HUES6 (cell line): ENCODE measurements around the gene CASP14.
"Not testable (repeated sequence)": the region's sequence is repeated elsewhere in the genome, so short reads cannot be mapped to it uniquely, and the experiment has no call there.

Source experiments
- H3K27ac ChIP-seq: 2 replicates; pipeline ENCODE4 v1.7.0; 2013; ENCODE audit warnings: low read depth, mild to moderate bottlenecking, low read length, inconsistent platforms
- H3K27me3 ChIP-seq: 2 replicates; pipeline ENCODE4 v1.6.1; 2013; ENCODE audit warnings: low read length; ENCODE audit not compliant: control insufficient read depth, insufficient read depth
- H3K36me3 ChIP-seq: 2 replicates; pipeline ENCODE4 v1.6.1; 2013; ENCODE audit warnings: low read length; ENCODE audit not compliant: control insufficient read depth, insufficient read depth
- H3K4me1 ChIP-seq: 2 replicates; pipeline ENCODE4 v1.6.1; 2013; ENCODE audit warnings: low read length; ENCODE audit not compliant: control insufficient read depth, insufficient read depth
- H3K4me3 ChIP-seq: 2 replicates; pipeline ENCODE4 v1.5.1; 2013; ENCODE audit warnings: low read depth, low read length
- H3K9ac ChIP-seq: one replicate; pipeline ENCODE4 v1.6.1; 2013; ENCODE audit warnings: mild to moderate bottlenecking, low read length
- H3K9me3 ChIP-seq: 2 replicates; pipeline ENCODE4 v1.6.1; 2013; ENCODE audit warnings: low read depth, low read length; ENCODE audit not compliant: control insufficient read depth, insufficient read depth

The CASP14 gene, protein sequence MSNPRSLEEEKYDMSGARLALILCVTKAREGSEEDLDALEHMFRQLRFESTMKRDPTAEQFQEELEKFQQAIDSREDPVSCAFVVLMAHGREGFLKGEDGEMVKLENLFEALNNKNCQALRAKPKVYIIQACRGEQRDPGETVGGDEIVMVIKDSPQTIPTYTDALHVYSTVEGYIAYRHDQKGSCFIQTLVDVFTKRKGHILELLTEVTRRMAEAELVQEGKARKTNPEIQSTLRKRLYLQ

DNA sequence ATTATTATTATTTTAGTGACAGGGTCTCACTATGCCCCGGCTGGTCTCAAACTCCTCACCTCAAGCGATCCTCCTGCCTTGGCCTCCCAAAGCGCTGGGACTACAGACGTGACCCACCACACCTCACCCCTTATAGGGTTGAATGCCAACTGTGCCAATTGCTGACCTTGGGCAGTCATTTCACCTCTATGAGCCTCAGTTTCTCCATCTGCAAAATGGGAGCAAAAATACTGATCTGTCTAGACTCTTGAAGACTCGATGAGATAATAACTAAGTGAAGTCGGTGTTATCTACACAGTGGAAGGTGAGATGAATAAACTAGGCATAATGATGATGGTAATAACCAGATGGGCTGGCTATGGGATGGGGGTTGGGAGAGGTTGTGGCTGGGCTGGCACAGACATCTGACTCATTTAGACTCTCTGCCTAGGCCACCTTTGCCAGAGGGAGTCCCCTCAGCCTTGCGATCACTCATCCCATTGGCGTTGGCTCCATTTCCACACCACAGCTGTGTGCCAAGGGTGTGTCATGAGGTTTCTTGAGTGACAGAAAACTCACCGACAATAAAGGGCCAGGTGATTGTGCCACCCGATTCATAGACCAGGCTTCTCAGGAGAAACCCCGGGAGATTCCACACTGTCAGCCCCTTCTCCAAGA, at the start of gene CASP14:
Gene CASP14 (plus strand): TSS at position 596 of the 657 bp plus-strand sequence. CDS start 2,772 bp downstream, outside the sequence.
- Histone ChIP-seq H3K4me1 (no peaks in the 10 kb centered on the region), H3K36me3 (no peaks in the 10 kb centered on the region), H3K27me3 (peaks cover 34% of the 10 kb centered on the region; the same call in 1 of the 2 replicates), H3K27ac (no peak within 1 kb of the TSS), H3K9ac (no peak within 1 kb of the TSS), H3K9me3 (peaks cover 2% of the 10 kb centered on the region), H3K4me3 (no peak within 1 kb of the TSS)

DNA sequence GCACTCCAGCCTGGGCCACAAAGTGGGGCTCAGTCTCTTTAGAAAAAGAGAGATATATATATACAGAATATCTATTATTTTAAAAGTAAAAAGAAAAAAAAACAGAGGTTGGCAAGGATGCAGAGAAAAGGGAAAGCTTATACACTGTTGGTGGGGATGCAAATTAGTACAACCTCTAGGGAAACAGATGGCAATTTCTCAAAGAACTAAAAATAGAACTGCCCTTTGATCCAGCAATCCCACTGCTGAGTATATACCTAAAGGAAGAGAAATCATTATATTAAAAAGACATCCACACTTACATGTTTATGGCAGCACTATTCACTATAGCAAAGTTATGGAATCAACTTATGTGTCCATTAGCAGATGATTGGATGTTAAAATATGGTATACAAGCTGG, 41.0 kb upstream of the CASP14 start:
- Histone ChIP-seq H3K9me3 (no peaks in the 10 kb centered on the region), H3K4me1 (peaks cover 7% of the 10 kb centered on the region; the same call in 1 of the 2 replicates), H3K27ac (no peak overlapping the region), H3K36me3 (no peaks in the 10 kb centered on the region), H3K9ac (no peak overlapping the region), H3K27me3 (peaks cover 67% of the 10 kb centered on the region), H3K4me3 (no peak overlapping the region)

DNA sequence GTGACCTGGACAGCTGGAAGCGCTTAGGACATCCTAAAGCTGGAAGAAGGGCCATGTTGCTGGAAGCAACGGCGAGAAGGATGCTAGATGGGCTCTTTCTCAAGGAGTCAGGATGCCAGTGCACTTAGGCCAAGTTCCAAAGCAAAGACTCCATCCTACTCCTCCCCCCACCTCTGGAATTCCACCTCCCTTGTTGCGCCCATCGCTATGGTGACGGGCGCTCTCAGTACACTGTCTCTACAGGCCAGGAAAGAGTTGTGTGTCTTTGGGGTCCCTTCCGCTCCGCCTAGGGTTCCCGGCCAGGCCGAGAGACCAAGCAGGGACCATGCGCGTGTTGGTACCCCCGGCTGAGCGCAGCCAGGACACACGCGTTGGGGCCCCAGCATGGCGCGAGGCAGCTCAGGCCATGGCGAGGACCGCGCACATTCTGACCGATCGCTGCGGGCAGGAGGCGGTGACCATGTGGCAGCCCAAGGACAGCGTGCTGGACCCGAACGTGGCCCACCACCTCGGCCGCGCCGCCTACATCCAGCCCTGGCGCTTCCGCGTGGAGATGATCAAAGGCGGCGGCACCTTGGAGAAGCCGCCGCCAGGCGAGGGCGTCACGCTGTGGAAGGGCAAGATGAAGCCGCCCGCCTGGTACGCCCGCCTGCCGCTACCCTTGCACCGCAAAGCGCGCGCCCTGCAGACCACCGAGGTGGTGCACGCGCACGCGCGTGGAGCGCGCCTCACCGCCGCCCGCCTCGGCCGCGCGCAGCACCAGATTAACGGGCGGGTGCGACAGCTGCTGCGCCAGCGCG, 38.6 kb upstream of the CASP14 start:
- Histone ChIP-seq H3K4me1 (peaks cover 7% of the 10 kb centered on the region; the same call in 1 of the 2 replicates), H3K9me3 (no peaks in the 10 kb centered on the region), H3K9ac (peak overlapping the region; percentile 66), H3K4me3 (peak overlapping the region; percentile 65), H3K27me3 (peaks cover 74% of the 10 kb centered on the region), H3K27ac (no peak overlapping the region), H3K36me3 (no peaks in the 10 kb centered on the region)

DNA sequence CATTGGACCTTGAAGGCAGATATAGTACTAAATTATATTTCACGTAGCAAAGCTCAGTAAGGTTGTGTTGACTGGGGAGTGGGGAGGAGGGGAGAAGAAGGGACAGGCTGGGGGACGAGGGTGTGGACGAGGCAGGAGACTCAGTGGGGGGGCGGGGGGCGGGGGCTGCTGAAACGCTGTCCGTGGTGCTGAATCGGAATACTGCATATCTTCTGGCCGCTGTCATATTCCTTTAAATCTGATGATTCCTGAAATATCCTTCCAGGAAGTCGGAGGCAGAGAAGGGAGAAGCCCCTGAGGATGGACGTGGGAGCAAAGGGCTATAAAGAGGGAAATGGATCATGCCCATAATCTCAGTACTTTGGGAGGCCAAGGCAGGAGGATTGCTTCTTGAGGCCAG, 34.7 kb upstream of the CASP14 start:
- Histone ChIP-seq H3K4me1 (peaks cover 7% of the 10 kb centered on the region; the same call in 1 of the 2 replicates), H3K36me3 (no peaks in the 10 kb centered on the region), H3K4me3 (no peak overlapping the region), H3K9ac (no peak overlapping the region), H3K27ac (no peak overlapping the region), H3K9me3 (no peaks in the 10 kb centered on the region), H3K27me3 (peaks cover 62% of the 10 kb centered on the region)

DNA sequence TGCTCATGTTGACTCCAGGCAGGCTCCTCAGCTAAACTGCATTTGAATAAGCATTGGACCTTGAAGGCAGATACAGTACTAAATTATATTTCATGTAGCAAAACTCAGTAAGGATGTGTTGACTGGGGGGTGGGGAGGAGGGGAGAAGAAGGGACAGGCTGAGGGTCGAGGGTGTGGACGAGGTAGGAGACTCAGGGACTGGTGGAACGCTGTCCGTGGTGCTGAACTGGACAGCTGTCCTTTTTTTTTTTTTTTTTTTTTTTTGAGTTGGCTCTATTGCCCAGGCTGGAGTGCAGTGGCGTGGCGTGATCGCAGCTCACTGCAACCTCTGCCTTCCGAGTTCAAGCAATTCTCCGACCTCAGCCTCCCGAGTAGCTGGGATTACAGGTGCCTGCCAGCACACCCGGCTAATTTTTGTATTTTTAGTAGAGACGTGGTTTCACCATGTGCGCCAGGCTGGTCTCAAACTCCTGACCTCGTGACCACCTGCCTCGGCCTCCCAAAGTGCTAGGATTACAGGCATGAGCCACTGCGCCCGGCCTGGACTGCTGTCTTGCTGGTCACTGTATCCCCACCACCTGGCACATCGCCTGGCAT, 33.2 kb upstream of the CASP14 start:
- Histone ChIP-seq H3K9ac (no peak overlapping the region), H3K27me3 (peaks cover 56% of the 10 kb centered on the region), H3K36me3 (no peaks in the 10 kb centered on the region), H3K4me1 (no peaks in the 10 kb centered on the region), H3K9me3 (no peaks in the 10 kb centered on the region), H3K27ac (no peak overlapping the region), H3K4me3 (no peak overlapping the region)

DNA sequence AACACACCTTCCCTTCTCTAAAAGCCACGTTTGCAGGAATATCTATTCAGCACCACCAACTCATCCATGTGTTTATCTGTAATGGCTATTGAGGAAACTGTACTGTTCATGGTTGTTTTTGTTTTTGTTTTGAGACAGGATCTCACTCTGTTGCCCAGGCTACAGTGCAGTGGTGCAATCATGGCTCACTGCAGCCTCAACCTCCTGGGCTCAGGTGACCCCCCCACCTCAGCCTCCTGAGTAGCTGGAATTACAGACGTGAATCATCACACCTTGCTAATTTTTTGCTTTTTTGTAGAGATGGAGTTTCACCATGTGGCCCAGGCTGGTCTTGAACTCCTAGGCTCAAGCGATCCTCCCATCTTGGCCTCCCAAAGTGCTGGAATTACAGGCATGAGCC, 30.4 kb upstream of the CASP14 start:
- not testable (repeated sequence) for H3K36me3 ChIP-seq, H3K9me3 ChIP-seq, H3K9ac ChIP-seq

DNA sequence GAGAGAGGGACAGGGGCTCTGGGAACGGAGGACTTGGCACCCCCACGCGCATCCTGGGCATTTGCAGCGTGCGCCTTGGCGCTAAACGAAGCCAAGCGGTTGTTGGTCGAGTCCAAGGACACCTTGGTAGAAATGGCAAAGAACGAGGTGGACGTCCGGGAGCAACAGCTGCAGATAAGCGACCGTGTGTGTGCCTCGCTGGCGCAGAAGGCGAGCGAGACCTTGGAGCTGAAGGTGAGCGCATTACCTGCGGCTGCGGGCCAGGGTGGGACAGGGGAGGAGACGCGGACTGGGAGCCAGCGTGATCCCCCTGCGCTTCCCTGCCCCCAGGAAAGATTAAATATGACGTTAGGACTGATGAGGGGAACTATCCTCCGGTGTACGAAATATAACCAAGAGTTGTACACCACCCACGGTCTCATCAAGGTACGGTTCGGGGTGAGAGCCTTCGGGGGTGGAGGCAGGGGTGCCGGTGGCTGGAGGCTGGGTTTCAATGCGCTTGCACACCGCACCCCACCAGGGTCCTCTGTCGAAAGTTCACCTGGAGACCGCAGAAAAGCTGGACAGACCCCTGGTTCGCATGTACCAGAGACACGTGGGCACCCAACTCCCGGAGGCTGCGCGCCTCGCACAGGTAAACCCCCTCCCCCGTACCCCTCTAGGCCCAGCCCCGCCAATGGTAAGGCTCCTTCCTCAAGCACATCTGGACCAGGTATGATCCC, 27.8 kb upstream of the CASP14 start:
- H3K4me3 ChIP-seq = no peak overlapping the region
- H3K27me3 ChIP-seq = peaks cover 56% of the 10 kb centered on the region
- no peaks in the 10 kb centered on the region for H3K4me1 ChIP-seq
- no peaks in the 10 kb centered on the region for H3K36me3 ChIP-seq
- no peak overlapping the region for H3K9ac ChIP-seq
- H3K27ac ChIP-seq = no peak overlapping the region
- H3K9me3 ChIP-seq = no peaks in the 10 kb centered on the region

More for the DNA sequence above, 30.4 kb upstream of the CASP14 start:
- not testable (repeated sequence) for H3K4me3 ChIP-seq, H3K4me1 ChIP-seq, H3K27ac ChIP-seq
- H3K27me3 ChIP-seq = peaks cover 51% of the 10 kb centered on the region

DNA sequence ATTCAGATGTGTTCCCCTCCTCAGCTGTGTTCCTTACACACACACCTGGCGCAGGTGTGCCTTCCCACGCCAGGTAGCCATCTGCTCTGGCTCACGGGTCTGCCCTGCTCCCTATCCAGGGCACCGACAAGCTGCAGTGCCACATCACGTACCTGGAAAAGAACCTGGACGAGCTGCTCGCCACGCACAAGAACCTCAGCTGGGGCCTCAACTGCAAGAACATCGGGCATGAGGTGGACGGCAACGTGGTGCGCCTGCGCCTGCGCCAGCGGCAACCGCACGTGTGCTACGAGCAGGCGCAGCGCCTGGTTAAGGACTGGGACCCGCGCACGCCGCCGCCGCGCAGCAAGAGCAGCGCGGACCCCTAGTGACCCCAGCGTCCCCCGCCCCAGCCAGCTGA, 26.5 kb upstream of the CASP14 start:
- peaks cover 49% of the 10 kb centered on the region for H3K27me3 ChIP-seq
- H3K9me3 ChIP-seq = no peaks in the 10 kb centered on the region
- no peak overlapping the region for H3K9ac ChIP-seq

DNA sequence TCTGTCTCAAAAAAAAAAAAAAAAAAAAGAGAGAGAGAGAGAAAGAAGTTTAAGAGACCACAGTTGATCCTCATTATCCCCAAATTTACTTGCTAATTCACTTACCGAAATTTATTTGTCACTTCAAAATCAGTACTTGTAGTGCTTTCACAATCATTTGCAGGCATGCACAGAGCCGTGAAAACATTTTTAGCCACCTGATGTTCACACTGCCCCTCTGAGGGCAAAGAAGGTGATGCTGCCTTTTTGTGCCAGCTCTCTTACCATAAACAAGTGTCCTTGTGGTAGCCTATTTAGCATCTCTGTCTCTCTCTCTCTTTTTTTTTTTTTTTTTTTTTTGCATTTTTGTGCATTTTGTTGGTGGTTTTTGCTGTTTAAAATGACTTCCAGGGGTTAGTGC, 24.1 kb upstream of the CASP14 start:
- H3K4me1 ChIP-seq = no peaks in the 10 kb centered on the region
- H3K27ac ChIP-seq = no peak overlapping the region
- H3K27me3 ChIP-seq = peaks cover 42% of the 10 kb centered on the region
- no peaks in the 10 kb centered on the region for H3K9me3 ChIP-seq
- H3K9ac ChIP-seq = no peak overlapping the region
- no peak overlapping the region for H3K4me3 ChIP-seq
- H3K36me3 ChIP-seq = no peaks in the 10 kb centered on the region

More for the DNA sequence above, 26.5 kb upstream of the CASP14 start:
- Histone ChIP-seq H3K4me3 (peak overlapping the region; percentile 33; the same call in 1 of the 2 replicates), H3K27ac (no peak overlapping the region), H3K36me3 (no peaks in the 10 kb centered on the region), H3K4me1 (no peaks in the 10 kb centered on the region)

DNA sequence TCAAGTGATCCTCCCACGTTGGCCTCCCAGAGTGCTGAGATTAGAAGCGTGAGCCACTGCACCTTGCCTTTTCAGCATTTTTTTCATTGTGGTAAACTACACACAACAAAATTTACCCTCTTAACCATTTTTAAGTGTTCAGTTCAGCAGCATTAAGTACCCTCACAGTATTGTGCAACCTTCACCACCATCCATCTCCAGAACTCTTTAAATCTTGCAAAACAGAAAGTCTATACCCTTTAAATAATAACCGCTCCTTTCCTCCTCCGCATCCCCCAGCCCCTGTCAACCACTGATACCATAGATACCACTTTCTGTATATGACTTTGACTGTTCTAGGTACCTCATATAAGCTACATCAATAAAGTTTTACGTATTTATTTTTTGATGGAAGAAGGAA, 20.8 kb upstream of the CASP14 start:
- Histone ChIP-seq H3K9ac (no peak overlapping the region), H3K4me1 (no peaks in the 10 kb centered on the region), H3K36me3 (no peaks in the 10 kb centered on the region), H3K9me3 (no peaks in the 10 kb centered on the region), H3K27ac (no peak overlapping the region), H3K4me3 (no peak overlapping the region), H3K27me3 (peaks cover 33% of the 10 kb centered on the region; the same call in 1 of the 2 replicates)
